HCT116 (cell line): ENCODE data around the gene TNIP3. TPM values are rescaled to one million over a fixed set of nuclear protein-coding genes. Genes with fewer than 3 reads are reported as not detected.

Experiments used
- ATAC-seq: fragments of 200-7000 bp; cut with Tn5 transposase; 2 replicates; pipeline ENCODE4 v1.9.1; 2020; ENCODE audit warnings: mild to moderate bottlenecking, moderate library complexity
- BruUV-seq: library from RNA; stranded (reverse); fragments of 400-500 nt; replicated peaks from 2 replicates; lab custom pipeline; 2021; lab: Mats Ljungman, UMichigan
- CTCF ChIA-PET: fragments of 300-600 bp; sonication (Branson Sonifier 250); formaldehyde crosslinking; loops from one replicate; lab custom pipeline; 2021; ENCODE audit warnings: antibody characterized with exemption; lab: Charles Lee
- POLR2A ChIA-PET: fragments of 300-600, 350-600 bp; sonication (Branson Sonifier 250); formaldehyde crosslinking; loops from one replicate; lab custom pipeline; 2021; ENCODE audit warnings: antibody characterized with exemption; lab: Charles Lee
- RAD21 ChIA-PET, 2 experiments: fragments of 300-600 bp; sonication (Branson Sonifier 250); formaldehyde crosslinking; loops; one replicate each; lab custom pipeline; 2023; ENCODE audit warnings: low total read pairs in 2 of 2; ENCODE audit not compliant: uncharacterized antibody in 2 of 2, unreplicated experiment in 2 of 2, low non-redundant PET in 1 of 2; lab: Charles Lee
- DNase-seq: peaks from one replicate; pipeline ENCODE4 v3.0.0-alpha.2; 2010; ENCODE audit warnings: low read depth, low spot score
- H2AFZ ChIP-seq: fragments of 200-600 bp; shearing (Covaris generic), sonication (generic); 2 replicates; pipeline ENCODE4 v1.6.1; 2017; ENCODE audit warnings: low read depth, mixed run types, mixed read lengths, antibody characterized with exemption, low read length; ENCODE audit not compliant: poor library complexity, severe bottlenecking
- H3K27ac ChIP-seq: 2 replicates; pipeline ENCODE4 v1.5.1; 2012; ENCODE audit warnings: low read depth, low read length
- H3K27me3 ChIP-seq: fragments of 200-600 bp; sonication (generic); 2 replicates; pipeline ENCODE4 v1.6.1; 2016; ENCODE audit warnings: mixed run types, low read length, mixed read lengths; ENCODE audit not compliant: insufficient read depth
- H3K36me3 ChIP-seq, 2 experiments: fragments of 200-500 bp in 1 of 2; fragments of 200-600 bp in 1 of 2; sonication (Bioruptor generic) in 1 of 2; sonication (generic) in 1 of 2; 2 replicates each; pipeline versions ENCODE4 v1.5.1 to v1.6.1; 2014 to 2016; ENCODE audit warnings: low read length in 2 of 2, inconsistent platforms in 1 of 2, mixed read lengths in 1 of 2, mixed run types in 1 of 2; ENCODE audit not compliant: insufficient read depth in 2 of 2, control insufficient read depth in 1 of 2
- H3K4me1 ChIP-seq, 2 experiments: fragments of 200-600 bp in 1 of 2; sonication (generic) in 1 of 2; 2 replicates each; pipeline versions ENCODE4 v1.5.1 to v1.6.1; 2012 to 2017; ENCODE audit warnings: low read length in 2 of 2, inconsistent platforms in 1 of 2, mild to moderate bottlenecking in 1 of 2, mixed read lengths in 1 of 2, mixed run types in 1 of 2, moderate library complexity in 1 of 2; ENCODE audit not compliant: insufficient read depth in 2 of 2, control insufficient read depth in 1 of 2
- H3K4me2 ChIP-seq: fragments of 200-600 bp; sonication (generic); 2 replicates; pipeline ENCODE4 v1.6.1; 2017; ENCODE audit warnings: mixed run types, low read length, mixed read lengths
- H3K4me3 ChIP-seq, 2 experiments: fragments of 200-600 bp in 1 of 2; sonication (generic) in 1 of 2; replicated peaks in 1 of 2; 2 replicates each; pipeline ENCODE4 v1.5.1; 2011 to 2016; ENCODE audit warnings: low read length in 2 of 2, control low read depth in 1 of 2, low read depth in 1 of 2, mild to moderate bottlenecking in 1 of 2, mixed read lengths in 1 of 2, mixed run types in 1 of 2
- H3K79me2 ChIP-seq: fragments of 200-600 bp; sonication (generic); 2 replicates; pipeline ENCODE4 v1.6.1; 2017; ENCODE audit warnings: mild to moderate bottlenecking, mixed run types, low read length, moderate library complexity, mixed read lengths; ENCODE audit not compliant: insufficient read depth
- H3K9ac ChIP-seq: fragments of 200-600 bp; sonication (generic); 2 replicates; pipeline ENCODE4 v1.6.1; 2016; ENCODE audit warnings: low read length, mixed read lengths
- H3K9me2 ChIP-seq: fragments of 200-600 bp; sonication (generic), shearing (Covaris generic); 2 replicates; pipeline ENCODE4 v1.6.1; 2017; ENCODE audit warnings: mixed run types, mild to moderate bottlenecking, moderate library complexity; ENCODE audit not compliant: insufficient read depth
- H3K9me3 ChIP-seq, 2 experiments: fragments of 200-500 bp in 1 of 2; fragments of 200-600 bp in 1 of 2; sonication (Bioruptor generic) in 1 of 2; sonication (generic) in 1 of 2; 2 replicates each; pipeline ENCODE4 v1.6.1; 2014 to 2017; ENCODE audit warnings: low read length in 2 of 2, mixed read lengths in 2 of 2, inconsistent platforms in 1 of 2, low read depth in 1 of 2, mild to moderate bottlenecking in 1 of 2, mixed run types in 1 of 2, moderate library complexity in 1 of 2; ENCODE audit not compliant: control insufficient read depth in 1 of 2, insufficient read depth in 1 of 2
- H4K20me1 ChIP-seq: fragments of 200-600 bp; sonication (generic), shearing (Covaris generic); 2 replicates; pipeline ENCODE4 v1.6.1; 2017; ENCODE audit warnings: mixed run types, mild to moderate bottlenecking, moderate library complexity; ENCODE audit not compliant: insufficient read depth
- ATF3 ChIP-seq: IDR thresholded peaks from 2 replicates; pipeline ENCODE4 v1.6.1; 2012
- CBX3 ChIP-seq: IDR thresholded peaks from 2 replicates; pipeline ENCODE4 v1.6.1; 2012; ENCODE audit warnings: low read depth
- EGR1 ChIP-seq: IDR thresholded peaks from 2 replicates; pipeline ENCODE4 v1.6.1; 2012; ENCODE audit warnings: low read depth
- ELF1 ChIP-seq: IDR thresholded peaks from 2 replicates; pipeline ENCODE4 v1.6.1; 2012; ENCODE audit warnings: low read depth, borderline replicate concordance
- EZH2 ChIP-seq: fragments of 200-600 bp; sonication (generic); IDR thresholded peaks from 2 replicates; pipeline ENCODE4 v1.6.1; 2017; ENCODE audit warnings: antibody characterized with exemption, mixed run types
- JUND ChIP-seq: IDR thresholded peaks from 2 replicates; pipeline ENCODE4 v1.6.1; 2012
- MAX ChIP-seq: IDR thresholded peaks from 2 replicates; pipeline ENCODE4 v1.6.1; 2012
- POLR2AphosphoS5 ChIP-seq: IDR thresholded peaks from 2 replicates; pipeline ENCODE4 v1.6.1; 2011; ENCODE audit warnings: mild to moderate bottlenecking, low read depth, low read length, moderate library complexity
- RAD21 ChIP-seq: IDR thresholded peaks from 2 replicates; pipeline ENCODE4 v1.6.1; 2012; ENCODE audit warnings: low read depth, mild to moderate bottlenecking
- SIN3A ChIP-seq: IDR thresholded peaks from 2 replicates; pipeline ENCODE4 v1.6.1; 2012; ENCODE audit warnings: low read depth
- SP1 ChIP-seq: IDR thresholded peaks from 2 replicates; pipeline ENCODE4 v1.6.1; 2012; ENCODE audit warnings: low read depth
- TCF7L2 ChIP-seq: IDR thresholded peaks from 2 replicates; pipeline ENCODE4 v1.7.0; 2011; ENCODE audit warnings: borderline replicate concordance, inconsistent platforms; ENCODE audit not compliant: insufficient read depth, insufficient read length; ENCODE audit errors: extremely low read depth
- YY1 ChIP-seq: IDR thresholded peaks from 2 replicates; pipeline ENCODE4 v1.6.1; 2011; ENCODE audit warnings: low read length, low read depth, moderate library complexity, mild to moderate bottlenecking; ENCODE audit not compliant: insufficient replicate concordance; ENCODE audit errors: extremely low read depth
- ZFX ChIP-seq: fragments of 450-650 bp; IDR thresholded peaks from 2 replicates; pipeline ENCODE4 v1.6.1; 2017
- ZNF274 ChIP-seq: fragments of 200-500 bp; sonication (Bioruptor generic); IDR thresholded peaks from 2 replicates; pipeline ENCODE4 v1.6.1; 2014; ENCODE audit warnings: mild to moderate bottlenecking, low read depth, low read length, inconsistent platforms
- intact Hi-C: fragments of 100-400 bp; cut with micrococcal nuclease; formaldehyde crosslinking; loops from 2 replicates; pipeline ENCODE4 v1.10.0; 2022
- total RNA-seq: library from RNA; stranded (reverse); gene quantifications from one replicate; pipeline ENCODE4 v1.2.1, GENCODE V29; 2021; ENCODE audit not compliant: unreplicated experiment

The TNIP3 gene
- total RNA-seq, 1 experiment from 2014 or later = not detected

GRCh38 chr4:121192013-121192412, 27.9 kb upstream of the TNIP3 start:
- POLR2A ChIA-PET = no interaction called here
- TF ChIP-seq POLR2AphosphoS5 = no peak
- TF ChIP-seq SP1 = no peak
- TF ChIP-seq EZH2 = no peak
- no peak for TF ChIP-seq ZNF274
- no peak for TF ChIP-seq RAD21
- TF ChIP-seq ELF1 = no peak
- no peak for TF ChIP-seq YY1
- TF ChIP-seq ATF3 = no peak
- no peak for TF ChIP-seq MAX
- TF ChIP-seq TCF7L2 = no peak
- no peak for TF ChIP-seq CBX3
- no peak for TF ChIP-seq ZFX
- TF ChIP-seq SIN3A = no peak
- no peak for TF ChIP-seq EGR1
- TF ChIP-seq JUND = no peak
- TF ChIP-seq, all 23 proteins: peak for 0
- Histone ChIP-seq H3K9me3 (no peaks in the 10 kb centered on the region), H3K9me2 (no peaks in the 10 kb centered on the region), H3K4me1 (peaks cover 0 to 3% of the 10 kb centered on the region in 2 experiments; a peak in 1 of 4 replicates), H3K4me2 (peak overlapping the region; percentile 44), H2AFZ (no peak overlapping the region), H3K9ac (no peak overlapping the region), H3K27me3 (no peaks in the 10 kb centered on the region), H3K79me2 (no peaks in the 10 kb centered on the region), H3K4me3 (no peak overlapping the region), H4K20me1 (no peaks in the 10 kb centered on the region), H3K27ac (no peak overlapping the region), H3K36me3 (no peaks in the 10 kb centered on the region)
- intact Hi-C loops = loop anchor here (1.0 to 5.0 kb wide), 5 partner anchors 60 to 545 kb away; no protein-coding TSS in a partner anchor
- no TSS peak for BruUV-seq
- ATAC-seq = 0 out of 2 replicates have a peak, but pooled peaks have one; percentile 27
- CTCF ChIA-PET = interaction anchor here (0.6 to 1.9 kb wide), 31 partner anchors 9 to 545 kb away, joined by 3 to 33 read pairs (median 4); no protein-coding TSS in a partner anchor
- no peak for DNase-seq
- RAD21 ChIA-PET = interaction anchor here (0.6 to 1.5 kb wide), 4 partner anchors 63 to 117 kb away, joined by 3 to 4 read pairs (median 3); no protein-coding TSS in a partner anchor
